ENCODE data around the gene ZBTB21.

ZBTB21 gene

DNA sequence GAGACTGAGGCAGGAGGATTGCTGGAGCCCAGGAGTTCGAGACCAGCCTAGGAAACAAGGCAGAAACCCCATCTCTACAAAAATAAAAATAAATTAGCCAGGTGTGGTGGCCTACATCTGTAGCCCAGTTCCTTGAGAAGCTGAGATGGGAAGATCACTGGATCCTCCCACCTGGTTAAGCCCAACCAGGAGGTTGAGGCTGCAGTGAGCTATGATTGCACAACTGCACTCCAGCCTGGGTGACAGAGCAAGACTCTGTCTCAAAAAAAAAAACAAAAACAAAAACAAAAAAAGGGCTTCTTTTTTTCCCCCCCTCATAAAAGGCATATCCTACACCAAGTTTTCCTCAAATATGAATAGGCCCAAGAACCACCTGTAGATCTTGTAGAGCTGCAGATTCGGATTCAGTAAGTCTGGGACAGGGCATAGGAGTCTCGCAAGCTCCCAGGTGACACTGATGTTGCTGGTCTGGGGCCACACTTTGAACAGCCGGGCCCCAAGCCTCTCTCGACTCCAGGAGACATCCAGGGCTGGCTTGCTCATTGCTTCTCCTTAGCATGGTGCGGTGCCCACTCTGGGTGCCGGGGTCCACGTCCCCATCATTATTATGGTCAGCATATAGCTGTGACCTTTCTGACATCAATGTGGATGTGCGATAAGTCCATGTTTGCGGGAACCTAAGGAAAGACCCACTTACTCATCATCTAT lies 38.9 kb upstream of the ZBTB21 start:
- Mint-ChIP-seq H3K9me3 (peaks cover 15% of the 10 kb centered on the region), H3K27ac (no peak overlapping the region), H3K27me3 (ENCODE audit: low read depth, poor library complexity) (peaks cover 32% of the 10 kb centered on the region), H3K4me3 (no peak overlapping the region), H3K4me1 (peaks cover 5% of the 10 kb centered on the region), H3K36me3 (ENCODE audit: low read depth) (no peaks in the 10 kb centered on the region)
- no peak for DNase-seq
- TF ChIP-seq, protein P1, sequence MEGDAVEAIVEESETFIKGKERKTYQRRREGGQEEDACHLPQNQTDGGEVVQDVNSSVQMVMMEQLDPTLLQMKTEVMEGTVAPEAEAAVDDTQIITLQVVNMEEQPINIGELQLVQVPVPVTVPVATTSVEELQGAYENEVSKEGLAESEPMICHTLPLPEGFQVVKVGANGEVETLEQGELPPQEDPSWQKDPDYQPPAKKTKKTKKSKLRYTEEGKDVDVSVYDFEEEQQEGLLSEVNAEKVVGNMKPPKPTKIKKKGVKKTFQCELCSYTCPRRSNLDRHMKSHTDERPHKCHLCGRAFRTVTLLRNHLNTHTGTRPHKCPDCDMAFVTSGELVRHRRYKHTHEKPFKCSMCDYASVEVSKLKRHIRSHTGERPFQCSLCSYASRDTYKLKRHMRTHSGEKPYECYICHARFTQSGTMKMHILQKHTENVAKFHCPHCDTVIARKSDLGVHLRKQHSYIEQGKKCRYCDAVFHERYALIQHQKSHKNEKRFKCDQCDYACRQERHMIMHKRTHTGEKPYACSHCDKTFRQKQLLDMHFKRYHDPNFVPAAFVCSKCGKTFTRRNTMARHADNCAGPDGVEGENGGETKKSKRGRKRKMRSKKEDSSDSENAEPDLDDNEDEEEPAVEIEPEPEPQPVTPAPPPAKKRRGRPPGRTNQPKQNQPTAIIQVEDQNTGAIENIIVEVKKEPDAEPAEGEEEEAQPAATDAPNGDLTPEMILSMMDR (IDR thresholded peaks at IDR 0.05): no peak

DNA sequence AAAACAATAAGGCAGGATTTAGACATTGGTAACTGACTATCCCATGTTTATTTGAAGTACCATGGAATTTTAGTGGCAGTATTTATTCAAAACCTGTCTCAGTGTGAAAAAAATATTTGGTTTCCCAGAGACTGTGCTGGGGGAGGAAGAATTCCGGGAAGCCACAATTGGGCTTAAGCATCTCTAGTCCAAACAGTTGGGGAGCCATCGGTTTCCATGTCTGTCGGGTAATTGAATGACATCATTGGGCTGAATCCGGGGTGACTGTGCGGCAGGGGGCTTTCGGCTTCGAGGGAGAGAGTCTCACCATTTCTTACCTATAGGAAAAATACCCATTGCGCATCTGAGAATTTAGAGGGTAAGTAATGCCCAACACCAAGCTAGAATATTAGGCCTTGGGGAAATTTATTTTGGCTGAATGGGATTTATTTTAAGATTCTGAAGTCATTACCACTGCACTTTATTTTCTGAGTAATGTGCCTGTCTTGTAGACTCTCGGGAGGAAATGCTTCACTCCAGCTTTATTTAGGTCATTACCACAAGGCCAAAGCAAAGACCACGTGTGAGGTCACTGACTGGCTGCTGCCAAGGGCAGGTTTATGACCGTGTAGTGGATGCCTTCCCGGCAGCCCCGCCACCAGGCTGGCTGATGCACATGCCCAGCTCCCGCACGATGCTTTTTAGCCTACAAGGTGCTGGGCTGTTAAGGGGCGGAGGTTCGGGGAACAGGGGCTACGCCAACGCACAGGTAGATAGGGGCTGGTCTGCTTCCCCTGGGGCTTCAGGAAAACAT lies 37.9 kb upstream of the ZBTB21 start:
- TF ChIP-seq, protein P1 (IDR thresholded peaks at IDR 0.05): no peak
- DNase-seq: no peak
- Mint-ChIP-seq H3K9me3 (peaks cover 6% of the 10 kb centered on the region), H3K4me1 (peaks cover 5% of the 10 kb centered on the region), H3K27me3 (ENCODE audit: low read depth, poor library complexity) (peaks cover 32% of the 10 kb centered on the region), H3K4me3 (no peak overlapping the region), H3K27ac (no peak overlapping the region), H3K36me3 (ENCODE audit: low read depth) (no peaks in the 10 kb centered on the region)

DNA sequence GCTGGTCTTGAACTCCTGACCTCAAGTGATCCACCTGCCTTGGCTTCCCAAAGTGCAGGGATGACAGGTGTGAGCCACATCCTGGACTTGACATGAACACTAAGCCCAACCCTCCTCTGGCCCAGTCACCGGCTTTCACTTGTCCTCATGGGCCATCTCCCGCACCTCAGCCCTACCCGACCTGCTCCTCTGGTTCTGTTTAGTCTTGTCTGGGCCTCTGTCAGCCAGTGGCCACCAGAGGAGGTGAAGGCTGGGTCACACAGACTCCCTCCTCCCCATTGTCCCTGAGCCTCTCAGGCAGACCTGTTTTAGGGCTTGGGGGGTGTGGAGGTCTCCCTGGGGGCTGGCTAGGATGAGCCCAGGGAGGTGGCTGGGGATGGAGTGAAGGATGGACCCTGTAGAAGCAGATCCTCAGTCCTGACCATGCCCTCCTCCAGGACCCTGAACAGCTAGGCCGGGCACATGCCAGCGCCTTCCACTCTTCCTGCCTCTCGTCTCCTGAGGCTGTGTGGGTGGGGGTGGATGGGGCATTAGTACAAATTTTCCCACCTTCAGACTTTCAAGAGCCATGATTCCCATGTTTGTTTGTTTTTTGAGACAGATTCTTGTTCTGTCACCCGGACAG lies 34.8 kb upstream of the ZBTB21 start:
- TF ChIP-seq, protein P1 (IDR thresholded peaks at IDR 0.05): no peak
- Mint-ChIP-seq H3K27me3 (ENCODE audit: low read depth, poor library complexity) (peaks cover 27% of the 10 kb centered on the region), H3K27ac (no peak overlapping the region), H3K4me1 (peaks cover 15% of the 10 kb centered on the region), H3K4me3 (no peak overlapping the region), H3K36me3 (ENCODE audit: low read depth) (no peaks in the 10 kb centered on the region), H3K9me3 (no peaks in the 10 kb centered on the region)
- DNase-seq: no peak

DNA sequence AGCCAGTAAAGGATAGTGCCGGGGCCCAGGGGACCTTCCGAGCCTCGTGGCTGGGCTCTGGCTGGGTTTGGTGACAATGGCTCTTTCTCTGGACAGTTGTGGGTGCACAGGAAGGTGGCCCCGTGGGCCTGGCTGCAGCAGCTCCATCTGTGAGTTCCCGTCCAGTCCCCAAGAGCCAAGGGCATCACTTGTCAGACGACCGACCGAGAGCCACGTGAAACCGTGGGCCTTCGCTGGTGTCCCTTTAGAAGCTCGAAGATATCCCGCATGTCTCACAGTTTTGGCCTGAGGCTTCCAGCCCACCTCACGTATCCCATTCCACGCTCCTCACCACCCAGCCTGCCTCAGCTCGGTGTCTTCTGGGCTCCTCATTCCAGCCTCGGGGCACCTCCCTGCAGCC lies 33.8 kb upstream of the ZBTB21 start:
- H3K27me3 Mint-ChIP-seq (ENCODE audit: low read depth, poor library complexity): peaks cover 22% of the 10 kb centered on the region
- no peak overlapping the region for H3K4me3 Mint-ChIP-seq
- TF ChIP-seq, protein P1 (IDR thresholded peaks at IDR 0.05): no peak
- no peaks in the 10 kb centered on the region for H3K36me3 Mint-ChIP-seq (ENCODE audit: low read depth)
- H3K27ac Mint-ChIP-seq: no peak overlapping the region
- peaks cover 14% of the 10 kb centered on the region for H3K4me1 Mint-ChIP-seq
- DNase-seq: no peak
- peaks cover 4% of the 10 kb centered on the region for H3K9me3 Mint-ChIP-seq

DNA sequence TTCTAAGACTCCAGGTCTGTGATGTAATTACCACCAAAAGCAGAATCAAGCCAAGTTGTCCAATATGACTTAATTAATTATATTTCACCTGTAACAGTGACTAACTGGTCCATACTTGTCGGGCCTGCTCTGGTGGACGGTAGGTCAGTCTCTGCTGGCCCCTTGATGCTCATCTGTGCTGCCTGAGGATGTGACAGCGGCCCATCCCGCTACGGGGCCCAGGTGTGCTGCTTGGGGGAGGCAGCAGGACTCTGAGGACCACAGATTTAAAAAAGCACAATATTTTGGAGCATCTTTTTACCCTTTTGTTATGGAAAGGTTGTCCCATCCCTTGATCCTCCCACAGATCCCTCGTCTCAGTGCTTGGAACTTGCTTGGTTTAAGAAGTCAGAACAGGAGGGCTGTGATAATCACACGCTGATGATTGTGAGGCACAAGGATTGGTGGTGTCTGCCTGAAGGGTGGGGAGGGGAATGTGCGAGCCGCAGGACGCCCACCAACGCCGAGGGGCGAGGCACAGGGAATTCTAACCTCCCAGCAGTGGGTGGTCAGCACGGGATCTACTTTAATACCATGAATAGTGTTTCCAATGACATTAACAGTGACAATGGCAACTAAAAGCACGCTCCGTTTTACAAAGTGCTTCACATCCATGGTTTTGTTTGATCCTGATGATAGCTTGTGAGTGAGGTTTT lies 33.2 kb upstream of the ZBTB21 start:
- Mint-ChIP-seq H3K27ac (peak overlapping the region; percentile 51), H3K36me3 (ENCODE audit: low read depth) (peaks cover 4% of the 10 kb centered on the region), H3K4me3 (no peak overlapping the region)

More for the DNA sequence above, 33.2 kb upstream of the ZBTB21 start:
- DNase-seq: no peak
- H3K27me3 Mint-ChIP-seq (ENCODE audit: low read depth, poor library complexity): peaks cover 22% of the 10 kb centered on the region
- peaks cover 17% of the 10 kb centered on the region for H3K4me1 Mint-ChIP-seq
- H3K9me3 Mint-ChIP-seq: peaks cover 10% of the 10 kb centered on the region
- TF ChIP-seq, protein P1 (IDR thresholded peaks at IDR 0.05): no peak

Data from nephron progenitor cell (in vitro differentiated cells).